K562 (cell line): Measurements from ENCODE around the gene SPINK2. TPM values are rescaled to one million over a fixed set of nuclear protein-coding genes. Genes with fewer than 3 reads are reported as not detected.
A peak's percentile ranks its signal among the peaks of the same experiment; 100 is the strongest.

Experiments
- ATAC-seq: fragments of 200-7000 bp; cut with Tn5 transposase; 3 replicates; pipeline ENCODE4 v1.9.1; 2020; ENCODE audit warnings: moderate library complexity
- BruUV-seq: library from RNA; stranded (reverse); fragments of 400-500 nt; replicated peaks from 2 replicates; lab custom pipeline; 2021; lab: Mats Ljungman, UMichigan
- CTCF ChIA-PET: fragments of 300-600 bp; formaldehyde crosslinking; extraction: SDS; loops from one replicate; lab custom pipeline; 2021; ENCODE audit warnings: low intra/inter-chr PET ratio; lab: Yijun Ruan, JAX
- POLR2A ChIA-PET: fragments of 300-600, 350-650 bp; sonication (Branson Sonifier 250); formaldehyde crosslinking; extraction: SDS; loops from one replicate; lab custom pipeline; 2021; ENCODE audit warnings: antibody characterized with exemption, inconsistent platforms; lab: Yijun Ruan, JAX
- DNase-seq, 4 experiments: peaks; one replicate each; pipeline versions ENCODE4 v3.0.0 to v3.0.0-alpha.2; 2011 to 2018; ENCODE audit warnings: low spot score in 3 of 4, mixed read lengths in 3 of 4; ENCODE audit errors: extremely low read depth in 1 of 4
- FAIRE-seq: peaks from 2 replicates; lab custom pipeline; 2011; peaks lifted over from hg19 to GRCh38; lab: Jason Lieb, UNC
- H2AFZ ChIP-seq: 2 replicates; pipeline ENCODE4 v1.6.0; 2011; ENCODE audit warnings: low read depth, low read length, control low read depth, inconsistent platforms
- H3K27ac ChIP-seq: fragments of 200-600 bp; 3 replicates; pipeline ENCODE4 v1.8.0; 2011; ENCODE audit warnings: low read depth, mild to moderate bottlenecking, control low read depth, inconsistent platforms, low read length, moderate library complexity, mixed read lengths; ENCODE audit errors: extremely low read depth
- H3K27me3 ChIP-seq, 2 experiments: fragments of 300-600 bp in 1 of 2; 2 replicates in 1 of 2; 3 replicates in 1 of 2; pipeline versions ENCODE4 v1.6.0 to v1.8.0; 2011; ENCODE audit warnings: inconsistent platforms in 2 of 2, low read length in 2 of 2, mild to moderate bottlenecking in 1 of 2, mixed read lengths in 1 of 2, moderate library complexity in 1 of 2; ENCODE audit not compliant: control insufficient read depth in 2 of 2, insufficient read depth in 2 of 2
- H3K36me3 ChIP-seq: fragments of 300-600 bp; 3 replicates; pipeline ENCODE4 v1.8.0; 2011; ENCODE audit warnings: mild to moderate bottlenecking, low read length, inconsistent platforms; ENCODE audit not compliant: control insufficient read depth, insufficient read depth
- H3K4me1 ChIP-seq, 2 experiments: fragments of 200-600 bp in 1 of 2; replicated peaks in 1 of 2; 2 replicates in 1 of 2; 3 replicates in 1 of 2; pipeline versions ENCODE4 v1.5.1 to v1.8.0; 2011; ENCODE audit warnings: inconsistent platforms in 2 of 2, low read length in 2 of 2, mild to moderate bottlenecking in 1 of 2, mixed read lengths in 1 of 2, moderate library complexity in 1 of 2; ENCODE audit not compliant: control insufficient read depth in 2 of 2, insufficient read depth in 2 of 2
- H3K4me2 ChIP-seq: 2 replicates; pipeline ENCODE4 v1.6.1; 2011; ENCODE audit warnings: low read length, control low read depth, inconsistent platforms, mixed read lengths; ENCODE audit not compliant: insufficient read depth
- H3K4me3 ChIP-seq: fragments of 200-600 bp; sonication (generic), shearing (Covaris generic); 2 replicates; pipeline ENCODE4 v1.5.1; 2016; ENCODE audit warnings: control low read depth, inconsistent platforms
- H3K79me2 ChIP-seq: fragments of 200-600 bp; 3 replicates; pipeline ENCODE4 v1.8.0; 2011; ENCODE audit warnings: low read length, inconsistent platforms; ENCODE audit not compliant: control insufficient read depth, insufficient read depth
- H3K9ac ChIP-seq, 2 experiments: 2 replicates each; pipeline versions ENCODE4 v1.6.0 to v1.6.1; 2011; ENCODE audit warnings: low read depth in 2 of 2, low read length in 2 of 2, control low read depth in 1 of 2, inconsistent platforms in 1 of 2, mild to moderate bottlenecking in 1 of 2, mixed read lengths in 1 of 2; ENCODE audit not compliant: insufficient read depth in 1 of 2
- H3K9me1 ChIP-seq: one replicate; pipeline ENCODE4 v1.6.0; 2011; ENCODE audit warnings: inconsistent platforms, mild to moderate bottlenecking, low read length, moderate library complexity; ENCODE audit not compliant: control insufficient read depth, insufficient read depth
- H3K9me3 ChIP-seq: replicated peaks from 2 replicates; pipeline ENCODE4 v1.5.1; 2011; ENCODE audit warnings: low read depth, low read length, inconsistent platforms; ENCODE audit not compliant: control insufficient read depth, insufficient read depth
- H4K20me1 ChIP-seq: replicated peaks from 2 replicates; pipeline ENCODE4 v1.6.1; 2011; ENCODE audit warnings: low read length, inconsistent platforms, mixed read lengths; ENCODE audit not compliant: control insufficient read depth, insufficient read depth
- BRF1 ChIP-seq: IDR thresholded peaks from 3 replicates; pipeline ENCODE4 v1.6.1; 2011; ENCODE audit warnings: borderline replicate concordance, mild to moderate bottlenecking; ENCODE audit not compliant: insufficient read length; ENCODE audit errors: extremely low read depth
- MTA2 ChIP-seq: fragments of 450-650 bp; IDR thresholded peaks from 2 replicates; pipeline ENCODE4 v1.6.1; 2016; ENCODE audit warnings: low read depth
- NFIC ChIP-seq: fragments of 450-650 bp; IDR thresholded peaks from 2 replicates; pipeline ENCODE4 v1.6.1; 2017; ENCODE audit warnings: mild to moderate bottlenecking, inconsistent platforms
- WGBS: fragments of 100-300 bp; shearing (Covaris generic); methylation state at CpG from one replicate; pipeline ENCODE4 v1.1.6; 2016; ENCODE audit warnings: low coverage, mixed read lengths; ENCODE audit not compliant: insufficient coverage; ENCODE audit errors: missing lambda C conversion rate; 5-methylcytosine and 5-hydroxymethylcytosine counted together
- in situ Hi-C: fragments of 300-500 bp; cut with MboI; formaldehyde crosslinking; loops from 4 replicates; pipeline ENCODE4 v1.15.0; 2018; ENCODE audit warnings: inconsistent platforms, mixed read lengths
- intact Hi-C: fragments of 100-400 bp; cut with micrococcal nuclease; formaldehyde crosslinking; loops from 2 replicates; pipeline ENCODE4 v1.14.2; 2022
- polyA plus RNA-seq, 8 experiments: library from polyadenylated mRNA; depleted of rRNA in 4 of 8; stranded (reverse) in 5 of 8; unstranded in 3 of 8; fragments of >200 nt; fragmentation: Nextera tagmentation in 2 of 8; fragmentation: Illumina TruSeq in 1 of 8; extraction: Ambion mirVana in 2 of 8; extraction: Trizol in 1 of 8; gene quantifications; 2 replicates each; pipeline versions ENCODE4 v1.2.1 to v1.2.3, GENCODE V29; 2011 to 2014; ENCODE audit warnings: inconsistent platforms in 1 of 8, missing spikeins in 1 of 8
- total RNA-seq, 7 experiments: library from RNA; depleted of rRNA in 6 of 7; stranded (reverse); fragments of >200 nt in 6 of 7; fragmentation: Illumina TruSeq in 2 of 7; extraction: Trizol in 2 of 7; gene quantifications; 2 replicates each; pipeline versions ENCODE4 v1.2.1 to v1.2.3, GENCODE V29; 2011 to 2021; ENCODE audit warnings: low replicate concordance in 1 of 7
- TF ChIP-seq, protein P1 (sequence below): sonication (generic); formaldehyde crosslinking; IDR thresholded peaks from 2 replicates; pipeline ENCODE4 v1.8.1; 2023; ENCODE audit warnings: mild to moderate bottlenecking, missing genetic modification reagents
- TF ChIP-seq, protein P2 (sequence below), 3 experiments: IDR thresholded peaks in 2 of 3; conservative IDR thresholded peaks in 1 of 3; 2 replicates each; pipeline ENCODE4 v1.5.1; 2011 to 2012; ENCODE audit warnings: low read length in 3 of 3, mild to moderate bottlenecking in 3 of 3, control low read depth in 2 of 3, improper control_type of control experiment in 1 of 3, inconsistent platforms in 1 of 3, low read depth in 1 of 3, mixed read lengths in 1 of 3, moderate library complexity in 1 of 3; ENCODE audit not compliant: insufficient read depth in 2 of 3

The SPINK2 gene
- total and polyA plus RNA-seq, 9 of the 15 experiments (the other 6 are each of a cell fraction or from before 2014, with no cell fraction given), result not detected

DNA sequence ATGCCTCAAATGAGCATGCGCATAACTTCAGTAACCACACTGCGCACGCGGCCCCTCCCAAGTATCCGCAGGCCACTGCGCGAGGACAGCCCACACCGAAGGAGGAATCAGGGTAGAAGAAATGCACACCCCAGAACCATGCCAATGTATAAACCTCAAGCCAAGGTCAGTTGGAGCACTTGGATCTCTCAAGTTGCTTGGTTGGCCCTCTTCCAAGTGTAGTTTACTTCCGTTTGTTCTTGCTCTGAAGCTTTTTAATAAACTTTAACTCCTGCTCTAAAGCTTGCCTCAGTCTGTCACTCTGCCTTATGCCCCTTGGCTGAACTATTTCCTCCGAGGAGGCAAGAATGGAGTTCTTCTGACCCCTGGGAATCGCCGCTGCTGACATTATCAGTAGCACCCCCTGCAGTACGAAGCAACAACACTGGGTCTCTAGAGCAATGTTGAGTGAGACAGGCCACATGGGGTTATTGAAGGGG, 22.0 kb upstream of the SPINK2 start:
- peak; percentile 32 for FAIRE-seq
- in situ Hi-C loops (no loop called here), intact Hi-C loops (loop anchor here (10.0 kb wide), 1 partner anchor 111 kb away; no protein-coding TSS in a partner anchor)
- no peaks in the 10 kb centered on the region for H3K36me3 ChIP-seq
- WGBS, result 53% methylated on average over 13 of the region's 13 CpGs
- no TSS peak for BruUV-seq
- H3K4me1 ChIP-seq, result no peaks in the 10 kb centered on the region
- no peaks in the 10 kb centered on the region for H3K9me3 ChIP-seq
- H3K9ac ChIP-seq, result no peak overlapping the region
- no peaks in the 10 kb centered on the region for H3K9me1 ChIP-seq
- no peaks in the 10 kb centered on the region for H3K79me2 ChIP-seq
- no peak overlapping the region for H2AFZ ChIP-seq
- CTCF ChIA-PET, result no interaction called here
- peak; percentile 77 for ATAC-seq
- no peak overlapping the region; the same call in 1 of the 2 replicates for H3K4me2 ChIP-seq
- no peaks in the 10 kb centered on the region for H4K20me1 ChIP-seq
- DNase-seq, result peak in 2 of 4 experiments; percentile 9 to 36
- POLR2A ChIA-PET, result no interaction called here
- peaks cover 3 to 33% of the 10 kb centered on the region in 2 experiments for H3K27me3 ChIP-seq
- H3K27ac ChIP-seq, result no peak overlapping the region
- TF ChIP-seq MTA2, result no peak
- TF ChIP-seq, protein P1, sequence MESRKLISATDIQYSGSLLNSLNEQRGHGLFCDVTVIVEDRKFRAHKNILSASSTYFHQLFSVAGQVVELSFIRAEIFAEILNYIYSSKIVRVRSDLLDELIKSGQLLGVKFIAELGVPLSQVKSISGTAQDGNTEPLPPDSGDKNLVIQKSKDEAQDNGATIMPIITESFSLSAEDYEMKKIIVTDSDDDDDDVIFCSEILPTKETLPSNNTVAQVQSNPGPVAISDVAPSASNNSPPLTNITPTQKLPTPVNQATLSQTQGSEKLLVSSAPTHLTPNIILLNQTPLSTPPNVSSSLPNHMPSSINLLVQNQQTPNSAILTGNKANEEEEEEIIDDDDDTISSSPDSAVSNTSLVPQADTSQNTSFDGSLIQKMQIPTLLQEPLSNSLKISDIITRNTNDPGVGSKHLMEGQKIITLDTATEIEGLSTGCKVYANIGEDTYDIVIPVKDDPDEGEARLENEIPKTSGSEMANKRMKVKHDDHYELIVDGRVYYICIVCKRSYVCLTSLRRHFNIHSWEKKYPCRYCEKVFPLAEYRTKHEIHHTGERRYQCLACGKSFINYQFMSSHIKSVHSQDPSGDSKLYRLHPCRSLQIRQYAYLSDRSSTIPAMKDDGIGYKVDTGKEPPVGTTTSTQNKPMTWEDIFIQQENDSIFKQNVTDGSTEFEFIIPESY, result 0 out of 2 replicates have a peak, but pooled peaks have one; percentile 21
- TF ChIP-seq, protein P2, sequence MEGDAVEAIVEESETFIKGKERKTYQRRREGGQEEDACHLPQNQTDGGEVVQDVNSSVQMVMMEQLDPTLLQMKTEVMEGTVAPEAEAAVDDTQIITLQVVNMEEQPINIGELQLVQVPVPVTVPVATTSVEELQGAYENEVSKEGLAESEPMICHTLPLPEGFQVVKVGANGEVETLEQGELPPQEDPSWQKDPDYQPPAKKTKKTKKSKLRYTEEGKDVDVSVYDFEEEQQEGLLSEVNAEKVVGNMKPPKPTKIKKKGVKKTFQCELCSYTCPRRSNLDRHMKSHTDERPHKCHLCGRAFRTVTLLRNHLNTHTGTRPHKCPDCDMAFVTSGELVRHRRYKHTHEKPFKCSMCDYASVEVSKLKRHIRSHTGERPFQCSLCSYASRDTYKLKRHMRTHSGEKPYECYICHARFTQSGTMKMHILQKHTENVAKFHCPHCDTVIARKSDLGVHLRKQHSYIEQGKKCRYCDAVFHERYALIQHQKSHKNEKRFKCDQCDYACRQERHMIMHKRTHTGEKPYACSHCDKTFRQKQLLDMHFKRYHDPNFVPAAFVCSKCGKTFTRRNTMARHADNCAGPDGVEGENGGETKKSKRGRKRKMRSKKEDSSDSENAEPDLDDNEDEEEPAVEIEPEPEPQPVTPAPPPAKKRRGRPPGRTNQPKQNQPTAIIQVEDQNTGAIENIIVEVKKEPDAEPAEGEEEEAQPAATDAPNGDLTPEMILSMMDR (IDR thresholded peaks at IDR 0.05 in 2 of 3, conservative IDR thresholded peaks at IDR 0.05 in 1 of 3; ENCODE audit: insufficient read depth in 2 of 3, low read depth in 1 of 3, low read length in 3 of 3), result peak; percentile 7 to 17 (median 12); a peak in 1 of 6 replicates
- no peak for TF ChIP-seq BRF1
- TF ChIP-seq NFIC, result peak; percentile 69
- TF ChIP-seq, all 486 proteins: peak for 3
- H3K4me3 ChIP-seq, result no peak overlapping the region
